Measurements from ENCODE around the gene FPGT. TPM values are rescaled to one million over a fixed set of nuclear protein-coding genes. Genes with fewer than 3 reads are reported as not detected.

Gene FPGT
- total RNA-seq, 1 experiment from 2014 or later: 1.9 TPM

Other genes starting within 250 kb of the FPGT start
- gene LRRIQ3, start 66 bp upstream of the FPGT start, total RNA-seq (2014; rRNA removed; shearing (Covaris generic)): not detected in 2 replicates
- gene TNNI3K, start 37.1 kb downstream of the FPGT start, total RNA-seq (2014; rRNA removed; shearing (Covaris generic)): not detected in 2 replicates

All from HT-29 (cell line).